ENCODE results near the gene DHX30.

DNA sequence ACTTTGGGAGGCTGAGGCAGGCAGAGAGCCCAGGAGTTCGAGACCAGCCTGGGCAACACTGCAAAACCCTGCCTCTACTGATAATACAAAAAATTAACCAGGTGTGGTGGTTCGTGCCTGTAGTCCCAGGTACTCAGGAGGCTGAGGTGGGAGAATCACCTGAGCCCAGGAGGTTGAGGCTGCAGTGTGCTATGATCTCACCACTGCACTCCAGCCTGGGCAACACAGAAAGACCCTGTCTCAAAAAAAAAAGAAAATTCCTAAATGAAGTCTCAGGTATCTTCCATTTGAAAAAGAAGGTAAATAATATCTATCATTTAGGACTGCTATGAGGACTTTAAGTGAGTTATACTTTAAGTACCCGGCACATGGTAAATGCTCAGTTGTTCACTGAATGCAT is 24.2 kb upstream of the DHX30 start:
- TF ChIP-seq, protein P1, sequence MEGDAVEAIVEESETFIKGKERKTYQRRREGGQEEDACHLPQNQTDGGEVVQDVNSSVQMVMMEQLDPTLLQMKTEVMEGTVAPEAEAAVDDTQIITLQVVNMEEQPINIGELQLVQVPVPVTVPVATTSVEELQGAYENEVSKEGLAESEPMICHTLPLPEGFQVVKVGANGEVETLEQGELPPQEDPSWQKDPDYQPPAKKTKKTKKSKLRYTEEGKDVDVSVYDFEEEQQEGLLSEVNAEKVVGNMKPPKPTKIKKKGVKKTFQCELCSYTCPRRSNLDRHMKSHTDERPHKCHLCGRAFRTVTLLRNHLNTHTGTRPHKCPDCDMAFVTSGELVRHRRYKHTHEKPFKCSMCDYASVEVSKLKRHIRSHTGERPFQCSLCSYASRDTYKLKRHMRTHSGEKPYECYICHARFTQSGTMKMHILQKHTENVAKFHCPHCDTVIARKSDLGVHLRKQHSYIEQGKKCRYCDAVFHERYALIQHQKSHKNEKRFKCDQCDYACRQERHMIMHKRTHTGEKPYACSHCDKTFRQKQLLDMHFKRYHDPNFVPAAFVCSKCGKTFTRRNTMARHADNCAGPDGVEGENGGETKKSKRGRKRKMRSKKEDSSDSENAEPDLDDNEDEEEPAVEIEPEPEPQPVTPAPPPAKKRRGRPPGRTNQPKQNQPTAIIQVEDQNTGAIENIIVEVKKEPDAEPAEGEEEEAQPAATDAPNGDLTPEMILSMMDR (conservative IDR thresholded peaks at IDR 0.05 in 1 of 2, IDR thresholded peaks at IDR 0.05 in 1 of 2; ENCODE audit: low read depth in 1 of 2, low read length in 2 of 2) = no peak
- TF ChIP-seq EZH2 (IDR thresholded peaks at IDR 0.05; ENCODE audit: low read length, missing control alignments) = no peak

Measured in fibroblast of lung (primary cell).